Karpas-422 (cell line): ENCODE data around the gene WNT2. TPM values are rescaled to one million over a fixed set of nuclear protein-coding genes. Genes with fewer than 3 reads are reported as not detected.

Experiments used
- DNase-seq: peaks from one replicate; pipeline ENCODE4 v3.0.0-alpha.2; 2015
- H2AFZ ChIP-seq: fragments of 200-600 bp; sonication (generic); 2 replicates; pipeline ENCODE4 v1.6.1; 2014; ENCODE audit warnings: antibody characterized with exemption, low read length, mixed read lengths
- H3K27ac ChIP-seq: fragments of 200-600 bp; sonication (generic); 2 replicates; pipeline ENCODE4 v1.5.1; 2014; ENCODE audit warnings: mild to moderate bottlenecking, low read length, moderate library complexity
- H3K27me3 ChIP-seq: fragments of 200-600 bp; sonication (generic); 2 replicates; pipeline ENCODE4 v1.6.1; 2014; ENCODE audit warnings: low read length, mixed read lengths
- H3K36me3 ChIP-seq: fragments of 200-600 bp; sonication (generic); 2 replicates; pipeline ENCODE4 v1.6.1; 2014; ENCODE audit warnings: low read length, mixed read lengths; ENCODE audit not compliant: insufficient read depth
- H3K4me1 ChIP-seq: fragments of 200-600 bp; sonication (generic); 2 replicates; pipeline ENCODE4 v1.6.1; 2014; ENCODE audit warnings: mild to moderate bottlenecking, low read length, mixed read lengths
- H3K4me2 ChIP-seq: fragments of 200-600 bp; sonication (generic); 2 replicates; pipeline ENCODE4 v1.6.1; 2014; ENCODE audit warnings: low read length, low read depth, mild to moderate bottlenecking; ENCODE audit not compliant: poor library complexity, severe bottlenecking
- H3K4me3 ChIP-seq: fragments of 200-600 bp; sonication (generic); 2 replicates; pipeline ENCODE4 v1.5.1; 2014; ENCODE audit warnings: mild to moderate bottlenecking, antibody characterized with exemption, low read length, mixed read lengths
- H3K79me2 ChIP-seq: fragments of 200-600 bp; sonication (generic); 2 replicates; pipeline ENCODE4 v1.6.1; 2014; ENCODE audit warnings: mild to moderate bottlenecking, low read length, mixed read lengths
- H3K9ac ChIP-seq: fragments of 200-600 bp; sonication (generic); 2 replicates; pipeline ENCODE4 v1.6.0; 2014; ENCODE audit warnings: low read length
- H3K9me2 ChIP-seq: fragments of 200-600 bp; sonication (generic), shearing (Covaris generic); replicated peaks from 2 replicates; pipeline ENCODE4 v1.6.0; 2014; ENCODE audit warnings: mild to moderate bottlenecking, low read length, moderate library complexity; ENCODE audit not compliant: insufficient read depth
- H3K9me3 ChIP-seq: fragments of 300-700, 200-600 bp; sonication (generic); 2 replicates; pipeline ENCODE4 v1.6.1; 2014; ENCODE audit warnings: low read length, mixed read lengths
- H4K20me1 ChIP-seq: fragments of 200-600 bp; sonication (generic); 2 replicates; pipeline ENCODE4 v1.6.1; 2014; ENCODE audit warnings: mild to moderate bottlenecking, antibody characterized with exemption, low read length, low read depth; ENCODE audit not compliant: insufficient read depth
- total RNA-seq: library from RNA; depleted of rRNA; stranded (reverse); fragments of >200 nt; shearing (Covaris generic); gene quantifications from 2 replicates; pipeline ENCODE4 v1.2.3, GENCODE V29; 2014; ENCODE audit warnings: low replicate concordance

Gene WNT2
- total RNA-seq, 1 experiment from 2014 or later, result not detected

DNA sequence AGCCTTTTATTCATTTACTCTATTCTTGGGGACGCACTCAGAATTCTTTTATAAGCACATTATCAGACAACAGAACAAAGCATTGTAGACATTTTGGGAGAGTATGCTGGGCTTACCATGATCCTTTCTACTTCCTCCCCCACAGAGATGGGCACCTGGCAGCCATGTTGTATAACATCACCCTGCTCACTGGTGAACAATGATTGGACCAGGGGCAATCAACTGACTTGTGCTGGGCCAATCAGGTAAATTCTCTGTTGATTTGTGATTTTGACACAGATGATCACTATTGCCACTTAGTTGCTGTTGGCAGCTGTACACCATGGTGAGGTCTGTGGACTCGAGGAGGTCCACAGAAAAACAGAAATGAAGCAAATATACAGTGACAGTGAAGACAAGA, 43.7 kb downstream of the WNT2 start:
- Histone ChIP-seq H3K9me3 (no peaks in the 10 kb centered on the region), H2AFZ (peak overlapping the region; percentile 18; the same call in 1 of the 2 replicates), H3K27ac (no peak overlapping the region), H3K9ac (no peak overlapping the region), H3K9me2 (no peaks in the 10 kb centered on the region), H3K4me1 (no peaks in the 10 kb centered on the region), H4K20me1 (no peaks in the 10 kb centered on the region), H3K4me2 (no peak overlapping the region), H3K27me3 (no peaks in the 10 kb centered on the region), H3K36me3 (no peaks in the 10 kb centered on the region), H3K79me2 (no peaks in the 10 kb centered on the region), H3K4me3 (no peak overlapping the region)
- no peak for DNase-seq

DNA sequence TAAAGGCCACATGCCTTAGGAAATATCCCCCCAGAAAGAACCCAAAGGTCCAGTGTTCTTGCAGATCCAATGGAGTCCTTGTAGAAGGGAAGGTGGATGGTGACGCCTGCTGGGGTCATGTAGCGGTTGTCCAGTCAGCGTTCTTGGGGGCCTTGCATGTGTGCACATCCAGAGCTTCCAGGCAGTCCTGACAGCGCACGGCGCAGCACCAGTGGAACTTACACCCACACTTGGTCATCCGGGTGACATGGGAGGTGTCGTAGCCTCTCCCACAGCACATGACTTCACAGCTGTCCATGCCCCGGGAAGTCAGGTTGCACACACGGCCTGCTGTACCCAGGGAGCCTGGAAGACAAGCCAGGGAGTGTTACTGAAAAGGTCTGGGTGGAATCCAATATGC, 44.8 kb downstream of the WNT2 start:
- H3K4me3 ChIP-seq, result no peak overlapping the region
- H3K27me3 ChIP-seq, result no peaks in the 10 kb centered on the region
- no peak overlapping the region for H3K9ac ChIP-seq
- H4K20me1 ChIP-seq, result no peaks in the 10 kb centered on the region
- DNase-seq, result no peak
- no peaks in the 10 kb centered on the region for H3K36me3 ChIP-seq
- no peak overlapping the region for H3K27ac ChIP-seq
- no peaks in the 10 kb centered on the region for H3K4me1 ChIP-seq
- H3K4me2 ChIP-seq, result no peak overlapping the region
- H3K9me3 ChIP-seq, result no peaks in the 10 kb centered on the region
- H3K9me2 ChIP-seq, result no peaks in the 10 kb centered on the region
- no peaks in the 10 kb centered on the region for H3K79me2 ChIP-seq
- H2AFZ ChIP-seq, result no peak overlapping the region

DNA sequence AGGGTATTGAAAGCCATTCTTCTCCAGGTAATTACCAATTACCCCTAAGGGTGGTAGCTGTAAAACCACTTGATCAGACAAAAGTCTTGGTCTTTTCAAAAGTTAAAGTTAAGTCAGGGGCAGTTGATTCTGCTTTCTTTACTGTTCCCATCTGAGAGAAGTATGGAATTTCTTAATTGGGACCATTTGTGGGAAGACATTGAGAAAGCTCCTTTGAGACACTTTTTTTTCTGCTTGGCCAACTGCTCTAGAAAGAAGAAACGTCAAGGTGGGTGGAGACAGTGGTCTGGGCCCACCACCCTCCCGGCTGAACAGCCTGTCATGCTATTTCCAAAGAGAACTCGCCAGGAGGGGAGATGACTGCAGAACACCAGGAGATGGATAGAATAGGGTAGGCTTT, 45.3 kb downstream of the WNT2 start:
- no peak overlapping the region for H2AFZ ChIP-seq
- no peak overlapping the region for H3K4me3 ChIP-seq
- no peaks in the 10 kb centered on the region for H3K27me3 ChIP-seq
- no peaks in the 10 kb centered on the region for H3K9me3 ChIP-seq
- H3K9ac ChIP-seq, result no peak overlapping the region
- H3K9me2 ChIP-seq, result no peaks in the 10 kb centered on the region
- no peak overlapping the region for H3K4me2 ChIP-seq
- no peak for DNase-seq
- H4K20me1 ChIP-seq, result no peaks in the 10 kb centered on the region
- H3K36me3 ChIP-seq, result no peaks in the 10 kb centered on the region
- no peak overlapping the region for H3K27ac ChIP-seq
- H3K79me2 ChIP-seq, result no peaks in the 10 kb centered on the region
- no peaks in the 10 kb centered on the region for H3K4me1 ChIP-seq

DNA sequence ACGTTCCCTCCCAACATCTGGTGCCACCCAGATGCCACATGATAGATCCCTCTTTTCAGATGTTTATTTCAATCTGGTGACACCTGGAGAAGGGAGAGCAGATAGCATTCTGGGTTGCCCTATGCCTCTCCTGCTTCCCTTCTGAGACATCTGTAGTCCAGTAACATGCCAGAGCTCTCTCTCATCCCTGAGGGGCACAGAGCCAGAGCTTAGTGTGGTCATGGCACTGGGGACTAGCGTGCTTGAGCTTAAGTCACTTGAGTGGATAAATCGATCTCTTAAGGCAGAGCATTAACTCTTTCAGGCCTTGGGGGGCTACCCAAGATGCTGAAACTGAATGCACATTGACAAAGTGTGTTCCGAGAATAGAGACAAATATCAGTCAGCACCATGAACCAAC, 47.9 kb downstream of the WNT2 start:
- H3K9ac ChIP-seq, result no peak overlapping the region
- H3K4me3 ChIP-seq, result no peak overlapping the region
- no peaks in the 10 kb centered on the region for H4K20me1 ChIP-seq
- H3K27me3 ChIP-seq, result no peaks in the 10 kb centered on the region
- no peaks in the 10 kb centered on the region for H3K79me2 ChIP-seq
- no peak for DNase-seq
- no peak overlapping the region for H3K27ac ChIP-seq
- no peak overlapping the region for H2AFZ ChIP-seq
- no peaks in the 10 kb centered on the region for H3K9me3 ChIP-seq
- H3K4me1 ChIP-seq, result no peaks in the 10 kb centered on the region
- no peak overlapping the region for H3K4me2 ChIP-seq
- no peaks in the 10 kb centered on the region for H3K36me3 ChIP-seq
- no peaks in the 10 kb centered on the region for H3K9me2 ChIP-seq

- Histone ChIP-seq H3K79me2 (no peaks in the 10 kb centered on the region), H3K4me2 (no peak overlapping the region), H3K27me3 (no peaks in the 10 kb centered on the region), H2AFZ (no peak overlapping the region), H4K20me1 (no peaks in the 10 kb centered on the region), H3K36me3 (no peaks in the 10 kb centered on the region), H3K9me2 (no peaks in the 10 kb centered on the region), H3K9ac (no peak overlapping the region), H3K9me3 (no peaks in the 10 kb centered on the region), H3K27ac (no peak overlapping the region), H3K4me3 (no peak overlapping the region), H3K4me1 (no peaks in the 10 kb centered on the region)
- DNase-seq, result no peak
Observed at GRCh38 chr7:117273814-117274225, 49.0 kb downstream of the WNT2 start.

GRCh38 chr7:117273325-117273724, 49.5 kb downstream of the WNT2 start:
- H2AFZ ChIP-seq, result no peak overlapping the region

DNA sequence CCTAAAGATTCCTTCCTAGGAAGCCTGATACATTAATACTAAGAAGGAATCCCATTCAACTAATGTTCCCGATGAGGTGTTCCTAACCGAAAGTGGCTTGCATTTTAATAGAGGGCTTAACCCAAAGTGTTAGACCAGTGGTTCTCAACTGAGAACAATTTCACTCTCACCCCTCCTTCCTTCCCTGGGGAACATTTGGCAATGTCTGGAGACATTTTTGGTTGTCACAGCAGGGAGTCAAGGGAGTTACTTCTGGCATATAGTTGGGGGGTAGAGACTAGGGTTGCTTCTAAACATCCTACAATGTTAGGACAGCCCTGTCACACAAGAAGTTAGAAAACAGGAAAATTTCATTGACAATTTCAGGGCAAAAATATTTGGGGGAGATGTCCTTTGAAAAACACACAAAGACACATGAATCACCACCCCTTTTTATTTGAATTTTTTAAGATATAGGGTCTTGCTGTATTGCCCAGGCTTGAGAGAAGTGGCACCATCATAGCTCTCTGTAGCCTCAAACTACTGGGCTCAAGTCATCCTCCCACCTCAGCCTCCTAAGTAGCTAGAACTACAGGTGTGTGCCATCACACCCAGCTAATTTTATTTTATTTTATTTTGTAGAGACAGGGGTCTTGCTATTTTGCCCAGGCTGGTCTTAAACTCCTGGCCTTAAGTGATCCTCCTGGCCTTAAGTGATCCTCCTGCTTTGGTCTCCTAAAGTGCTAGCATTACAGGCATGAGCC, 50.7 kb downstream of the WNT2 start:
- H3K79me2 ChIP-seq, result no peaks in the 10 kb centered on the region
- no peak overlapping the region for H3K4me3 ChIP-seq
- no peaks in the 10 kb centered on the region for H3K9me3 ChIP-seq
- no peaks in the 10 kb centered on the region for H3K36me3 ChIP-seq
- H2AFZ ChIP-seq, result no peak overlapping the region
- H3K27me3 ChIP-seq, result no peaks in the 10 kb centered on the region
- no peaks in the 10 kb centered on the region for H3K9me2 ChIP-seq
- no peaks in the 10 kb centered on the region for H4K20me1 ChIP-seq
- no peaks in the 10 kb centered on the region for H3K4me1 ChIP-seq
- no peak overlapping the region for H3K4me2 ChIP-seq
- H3K9ac ChIP-seq, result no peak overlapping the region
- H3K27ac ChIP-seq, result no peak overlapping the region
- DNase-seq, result no peak

More at GRCh38 chr7:117273325-117273724, 49.5 kb downstream of the WNT2 start:
- H3K27ac ChIP-seq, result no peak overlapping the region
- no peak overlapping the region for H3K4me2 ChIP-seq
- H3K4me1 ChIP-seq, result no peaks in the 10 kb centered on the region
- DNase-seq, result no peak
- H3K79me2 ChIP-seq, result no peaks in the 10 kb centered on the region
- H3K4me3 ChIP-seq, result no peak overlapping the region
- H4K20me1 ChIP-seq, result no peaks in the 10 kb centered on the region
- H3K9me2 ChIP-seq, result no peaks in the 10 kb centered on the region
- H3K9ac ChIP-seq, result no peak overlapping the region
- no peaks in the 10 kb centered on the region for H3K27me3 ChIP-seq
- no peaks in the 10 kb centered on the region for H3K36me3 ChIP-seq
- H3K9me3 ChIP-seq, result no peaks in the 10 kb centered on the region

DNA sequence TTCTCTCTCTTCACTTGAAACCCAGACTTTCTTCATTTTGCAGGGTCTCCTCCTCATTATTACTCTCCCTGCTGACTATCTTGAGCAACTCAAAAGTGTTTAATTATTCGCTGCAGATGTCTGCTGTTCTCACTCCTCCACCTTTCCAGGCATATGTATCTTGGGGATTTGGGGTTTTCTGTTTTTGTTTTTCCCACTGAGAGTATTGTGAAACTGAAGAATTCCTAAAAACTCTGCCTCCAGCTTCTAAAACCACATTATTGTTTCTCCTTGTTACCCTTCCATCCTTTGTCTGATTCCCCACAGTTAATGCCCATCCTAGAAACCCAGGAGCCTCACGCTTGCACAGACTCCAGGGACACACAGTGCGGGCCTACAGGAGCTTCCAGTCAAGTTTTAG, 51.3 kb downstream of the WNT2 start:
- Histone ChIP-seq H3K4me2 (no peak overlapping the region), H2AFZ (no peak overlapping the region), H3K4me1 (no peaks in the 10 kb centered on the region), H3K36me3 (no peaks in the 10 kb centered on the region), H3K9me3 (no peaks in the 10 kb centered on the region), H3K27me3 (no peaks in the 10 kb centered on the region), H3K27ac (no peak overlapping the region), H3K4me3 (no peak overlapping the region), H3K9me2 (no peaks in the 10 kb centered on the region), H4K20me1 (no peaks in the 10 kb centered on the region), H3K79me2 (no peaks in the 10 kb centered on the region), H3K9ac (no peak overlapping the region)
- no peak for DNase-seq
